ENCODE results near the gene OR4F6.

OR4F6 gene

GRCh38 chr15:101804375-101804774, 1.1 kb downstream of the OR4F6 start:
- no peak for DNase-seq (ENCODE audit: extremely low read depth in 1 of 2, low read depth in 1 of 2)

DNA sequence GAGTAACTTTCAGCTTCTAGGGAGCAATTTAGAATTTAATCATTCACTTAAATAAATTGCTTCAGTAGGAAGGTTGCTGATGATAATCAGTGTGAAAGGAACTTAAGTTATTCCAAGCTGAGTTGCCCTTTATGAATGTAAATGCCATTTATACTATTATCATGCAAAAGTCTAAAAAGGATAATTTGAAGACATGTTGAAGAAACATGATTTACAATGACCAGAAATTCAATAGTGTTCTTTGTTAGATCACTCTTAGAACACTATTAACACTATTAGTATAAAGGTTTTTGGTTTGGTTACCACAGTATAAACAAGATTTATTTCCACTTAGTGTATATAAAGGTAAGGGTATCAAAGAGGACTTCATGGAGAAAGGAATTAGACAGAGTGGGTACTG, 1.6 kb downstream of the OR4F6 start:
- no peak for DNase-seq (ENCODE audit: extremely low read depth in 1 of 2, low read depth in 1 of 2)

DNA sequence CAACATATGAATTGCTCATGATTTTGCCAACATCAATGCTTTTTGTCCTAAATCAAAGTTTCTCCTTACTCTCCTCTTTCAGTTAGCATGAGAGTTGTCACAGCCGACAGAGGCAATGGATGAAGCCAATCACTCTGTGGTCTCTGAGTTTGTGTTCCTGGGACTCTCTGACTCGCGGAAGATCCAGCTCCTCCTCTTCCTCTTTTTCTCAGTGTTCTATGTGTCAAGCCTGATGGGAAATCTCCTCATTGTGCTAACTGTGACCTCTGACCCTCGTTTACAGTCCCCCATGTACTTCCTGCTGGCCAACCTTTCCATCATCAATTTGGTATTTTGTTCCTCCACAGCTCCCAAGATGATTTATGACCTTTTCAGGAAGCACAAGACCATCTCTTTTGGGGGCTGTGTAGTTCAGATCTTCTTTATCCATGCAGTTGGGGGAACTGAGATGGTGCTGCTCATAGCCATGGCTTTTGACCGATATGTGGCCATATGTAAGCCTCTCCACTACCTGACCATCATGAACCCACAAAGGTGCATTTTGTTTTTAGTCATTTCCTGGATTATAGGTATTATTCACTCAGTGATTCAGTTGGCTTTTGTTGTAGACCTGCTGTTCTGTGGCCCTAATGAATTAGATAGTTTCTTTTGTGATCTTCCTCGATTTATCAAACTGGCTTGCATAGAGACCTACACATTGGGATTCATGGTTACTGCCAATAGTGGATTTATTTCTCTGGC, 2.5 kb downstream of the OR4F6 start:
- no peak for DNase-seq (ENCODE audit: extremely low read depth in 1 of 2, low read depth in 1 of 2)

DNA sequence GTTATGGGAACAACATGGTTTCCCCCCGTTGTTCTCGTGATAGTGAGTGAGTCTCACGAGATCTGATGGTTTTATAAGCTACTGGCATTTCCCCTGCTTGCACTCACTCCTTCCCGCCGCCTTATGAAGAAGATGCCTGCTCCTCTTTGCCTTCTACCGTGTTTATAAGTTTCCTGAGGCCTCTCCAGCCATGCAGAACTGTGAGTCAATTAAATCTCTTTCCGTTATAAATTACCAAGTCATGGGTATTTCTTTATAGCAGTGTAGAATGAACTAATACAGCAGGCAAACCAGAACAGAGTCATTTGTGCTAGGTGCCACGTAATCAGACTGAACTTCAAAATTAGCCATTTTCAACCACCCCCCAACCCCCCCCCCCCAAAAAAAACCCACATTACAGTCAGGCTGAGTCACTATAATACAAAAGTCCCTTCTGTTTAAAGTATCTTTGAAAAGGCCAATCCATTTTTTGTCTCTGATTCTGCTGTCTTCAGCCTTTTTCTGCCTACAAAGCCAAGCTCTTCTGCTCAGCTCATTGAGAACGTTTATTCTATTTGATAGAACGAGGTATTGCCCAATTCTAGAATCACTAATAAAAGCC, 4.1 kb downstream of the OR4F6 start:
- no peak for DNase-seq (ENCODE audit: extremely low read depth in 1 of 2, low read depth in 1 of 2)

- DNase-seq (ENCODE audit: extremely low read depth in 1 of 2, low read depth in 1 of 2), result no peak
Measured at GRCh38 chr15:101808201-101808600, 4.9 kb downstream of the OR4F6 start.

- no peak for DNase-seq (ENCODE audit: extremely low read depth in 1 of 2, low read depth in 1 of 2)
Measured at GRCh38 chr15:101810456-101810855, 7.1 kb downstream of the OR4F6 start.

GRCh38 chr15:101810876-101811275, 7.6 kb downstream of the OR4F6 start:
- DNase-seq (ENCODE audit: extremely low read depth in 1 of 2, low read depth in 1 of 2), result no peak

DNA sequence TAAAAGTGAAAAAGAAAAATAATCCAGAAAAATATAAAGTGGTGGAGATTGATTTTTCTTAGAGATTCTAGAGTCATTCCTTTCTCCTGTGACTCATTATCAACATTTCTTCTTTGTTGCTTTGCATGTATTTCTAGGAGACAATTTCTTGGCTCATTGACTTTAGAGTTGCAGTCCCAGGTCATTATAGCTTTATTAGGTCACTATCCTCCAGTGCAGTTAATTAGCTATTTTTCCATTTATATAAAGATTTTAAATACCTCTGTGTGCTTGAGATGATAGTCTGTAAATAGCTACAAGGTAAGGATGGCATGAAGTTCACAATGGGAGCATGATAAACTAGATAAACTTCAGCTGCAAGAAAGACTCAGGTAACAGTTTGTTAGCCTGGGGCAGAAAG, 8.6 kb downstream of the OR4F6 start, which contains the start of gene OR4F15:
Gene OR4F15, plus strand, starts transcription at position 301 of the 400 bp plus-strand sequence. CDS start 5,985 bp downstream, outside the sequence.
- no peak for DNase-seq (ENCODE audit: extremely low read depth in 1 of 2, low read depth in 1 of 2)

DNA sequence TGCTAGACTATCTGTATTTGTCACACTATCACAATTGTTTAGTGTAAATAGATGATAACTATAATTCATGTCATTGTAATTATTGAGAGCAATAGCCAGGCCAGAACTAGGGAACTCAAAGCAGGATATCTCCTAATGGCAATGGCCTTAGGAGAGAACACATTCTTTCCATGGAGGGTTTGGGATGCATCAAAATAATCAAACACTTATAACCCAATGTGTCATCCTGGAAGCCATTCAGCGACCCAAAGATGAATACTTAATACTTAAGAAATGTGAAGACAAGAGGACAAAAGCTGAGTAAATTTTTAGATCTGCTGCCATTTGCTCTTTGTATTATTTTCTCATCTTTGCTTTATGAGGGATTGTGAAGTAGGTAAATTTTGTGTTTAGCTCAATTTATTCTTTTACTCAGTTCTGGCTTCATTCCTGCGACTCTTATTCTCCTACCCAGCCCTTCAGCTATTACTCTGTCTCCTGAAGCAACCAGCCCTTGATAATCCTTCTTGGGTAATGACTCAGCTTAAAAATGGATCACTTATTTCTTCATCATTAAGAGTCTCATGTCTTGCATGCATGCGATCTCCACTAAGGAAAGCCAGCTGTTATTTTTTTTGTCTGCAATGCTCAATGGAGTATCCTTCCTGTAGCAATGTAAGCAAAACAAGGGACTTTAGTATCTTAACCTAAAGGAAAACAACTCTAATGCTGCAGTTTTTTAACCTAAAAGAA, 10.7 kb downstream of the OR4F6 start:
- no peak for DNase-seq (ENCODE audit: extremely low read depth in 1 of 2, low read depth in 1 of 2)

- no peak for DNase-seq (ENCODE audit: extremely low read depth in 1 of 2, low read depth in 1 of 2)
Measured at GRCh38 chr15:101820781-101821180, 17.5 kb downstream of the OR4F6 start.

GRCh38 chr15:101827257-101827656, 23.9 kb downstream of the OR4F6 start:
- no peak for DNase-seq (ENCODE audit: extremely low read depth in 1 of 2, low read depth in 1 of 2)

- DNase-seq (ENCODE audit: extremely low read depth in 1 of 2, low read depth in 1 of 2), result no peak
Measured at GRCh38 chr15:101828774-101829173, 25.5 kb downstream of the OR4F6 start.

DNA sequence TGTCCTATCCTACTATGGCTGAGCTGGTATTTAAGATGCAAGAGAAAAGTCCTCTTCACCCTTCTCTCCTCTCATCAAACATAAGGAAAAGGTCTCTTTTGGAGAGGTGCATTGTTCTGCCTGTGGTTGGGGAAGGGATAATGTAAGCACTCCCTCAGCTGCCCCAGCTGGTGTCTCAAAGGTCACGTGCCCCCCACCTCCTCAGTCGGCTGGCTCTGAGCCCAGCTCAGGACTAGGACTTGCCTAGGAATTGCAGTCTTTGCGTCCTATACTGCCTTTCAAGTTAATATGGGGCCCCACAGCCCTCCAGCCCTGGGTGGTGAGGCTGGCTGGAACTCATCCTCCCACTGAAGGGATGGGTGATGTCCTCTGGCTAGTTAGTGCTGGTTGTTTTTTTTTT, 38.3 kb downstream of the OR4F6 start:
- DNase-seq (ENCODE audit: extremely low read depth in 1 of 2, low read depth in 1 of 2), result no peak

DNA sequence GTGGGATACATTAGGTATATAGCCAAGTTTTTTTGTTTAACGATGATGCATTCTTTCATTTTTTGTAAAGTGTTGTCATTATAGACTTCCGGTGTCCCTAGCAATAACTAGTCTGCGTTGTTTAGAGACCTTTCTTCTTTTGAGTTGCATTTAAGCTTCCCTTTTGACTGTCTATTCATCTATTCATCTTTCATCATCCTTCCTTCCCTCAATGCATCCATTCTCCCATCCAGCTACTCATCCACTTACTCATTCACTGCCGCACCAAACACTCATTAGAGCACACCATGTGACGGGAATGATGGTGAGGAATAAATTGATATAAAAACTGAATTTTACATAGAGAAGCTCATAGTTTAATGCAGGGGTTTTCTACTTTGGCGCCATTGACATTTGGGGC, 41.6 kb downstream of the OR4F6 start:
- no peak for DNase-seq (ENCODE audit: extremely low read depth in 1 of 2, low read depth in 1 of 2)

GRCh38 chr15:101852356-101852755, 49.0 kb downstream of the OR4F6 start:
- no peak for DNase-seq (ENCODE audit: extremely low read depth in 1 of 2, low read depth in 1 of 2)
